NCI-H345 treated with DMSO at 0.1 percent for 48 hours (cell line): ENCODE results near the gene FRAS1.
"Not testable (repeated sequence)": the region's sequence is repeated elsewhere in the genome, so short reads cannot be mapped to it uniquely, and the experiment has no call there.

ENCODE experiments used
- DNase-seq: peaks from one replicate; lab custom pipeline; 2025; ENCODE audit not compliant: unreplicated experiment; lab: John Stamatoyannopoulos, UW

Gene FRAS1

DNA sequence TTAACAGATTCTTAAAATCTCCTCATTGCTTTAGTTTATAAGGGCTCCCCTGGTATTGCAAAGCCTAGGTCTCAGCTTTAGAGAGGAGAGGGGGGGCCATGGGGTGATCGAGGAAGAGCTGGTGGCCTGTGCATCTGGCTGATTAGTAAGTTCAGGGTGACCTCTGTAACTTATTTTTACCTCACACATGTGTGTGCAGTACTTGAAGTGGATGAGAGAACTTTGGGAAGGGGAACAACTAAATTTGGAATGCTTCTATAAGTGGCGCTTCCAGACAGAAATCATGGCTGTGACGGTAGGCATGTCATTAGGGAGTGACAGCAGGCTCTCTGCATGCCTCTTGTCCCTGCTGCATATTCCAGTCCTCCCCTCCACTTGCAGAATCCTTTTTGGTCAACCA is 41.9 kb downstream of the FRAS1 start:
- DNase-seq = no peak

DNA sequence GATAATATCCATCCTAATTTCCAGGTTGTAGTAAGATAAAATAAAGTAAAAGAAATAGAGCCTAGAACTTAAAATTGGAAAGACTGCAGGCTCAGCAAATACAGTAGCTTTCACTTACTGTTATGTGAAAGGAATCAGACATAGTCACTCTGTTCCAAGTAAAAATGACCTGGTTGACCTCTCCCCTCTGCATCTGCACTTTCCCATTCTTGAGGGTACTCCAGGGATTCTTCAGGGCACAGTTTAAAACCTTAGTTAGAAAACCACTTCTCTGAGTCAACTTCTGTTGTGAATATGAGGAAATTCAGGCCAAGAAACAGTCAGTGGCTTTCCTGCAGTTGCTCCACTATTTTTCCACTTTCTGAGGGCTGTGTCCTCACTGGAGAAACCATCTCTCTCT is 42.9 kb downstream of the FRAS1 start:
- DNase-seq = no peak

DNA sequence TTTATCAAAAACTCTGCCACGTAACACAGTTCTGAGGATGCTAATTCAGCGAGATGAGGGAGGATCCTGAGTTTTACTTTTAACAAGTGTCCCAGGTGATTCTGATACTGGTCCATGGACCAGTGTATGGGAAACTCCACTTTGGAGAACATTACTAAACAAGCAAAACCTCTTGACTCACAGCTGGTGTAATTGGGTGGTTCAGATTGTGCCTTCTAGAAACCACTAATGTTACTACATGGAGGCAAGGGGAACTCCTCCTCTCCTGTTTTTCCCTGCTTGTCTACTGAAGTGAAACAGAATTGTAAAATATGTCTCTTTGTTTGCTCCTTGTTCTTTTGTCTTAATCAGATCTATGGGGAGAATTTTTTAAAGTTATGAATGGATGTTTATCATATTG is 62.6 kb downstream of the FRAS1 start:
- no peak for DNase-seq

DNA sequence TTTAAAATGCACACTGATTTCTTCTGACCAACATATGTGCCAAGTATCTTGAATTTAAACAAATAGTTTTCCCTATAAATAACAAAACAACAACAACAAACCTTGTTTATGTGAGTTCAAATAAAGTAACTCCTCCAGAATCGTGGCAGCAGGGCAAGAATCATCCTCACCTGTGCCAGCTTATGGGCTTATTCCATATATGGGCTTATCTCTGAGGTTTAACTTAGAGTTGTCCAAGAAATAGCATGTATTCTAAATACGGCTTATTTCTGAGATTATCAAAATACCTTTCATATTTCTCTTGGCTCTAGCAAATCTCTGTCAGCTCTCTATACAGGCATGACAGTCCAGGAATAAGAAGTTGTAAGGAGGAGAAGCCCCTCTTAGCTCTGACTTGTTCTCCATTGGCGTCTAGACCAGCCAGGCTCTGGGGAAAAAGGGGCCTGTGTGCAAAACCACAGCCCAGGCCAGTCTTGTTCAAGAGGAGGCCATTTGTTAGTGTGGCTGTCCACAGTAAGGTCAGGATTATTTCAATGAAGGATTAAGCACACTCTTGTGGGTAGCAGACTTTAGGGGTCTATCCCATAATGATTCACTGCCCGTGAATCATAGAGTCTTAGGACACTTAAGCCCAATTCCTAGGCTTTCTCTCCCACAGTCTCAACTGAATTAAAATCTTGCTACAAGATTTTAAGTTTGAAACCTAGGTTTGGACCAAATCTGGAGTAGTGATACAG is 63.2 kb downstream of the FRAS1 start:
- no peak for DNase-seq

DNA sequence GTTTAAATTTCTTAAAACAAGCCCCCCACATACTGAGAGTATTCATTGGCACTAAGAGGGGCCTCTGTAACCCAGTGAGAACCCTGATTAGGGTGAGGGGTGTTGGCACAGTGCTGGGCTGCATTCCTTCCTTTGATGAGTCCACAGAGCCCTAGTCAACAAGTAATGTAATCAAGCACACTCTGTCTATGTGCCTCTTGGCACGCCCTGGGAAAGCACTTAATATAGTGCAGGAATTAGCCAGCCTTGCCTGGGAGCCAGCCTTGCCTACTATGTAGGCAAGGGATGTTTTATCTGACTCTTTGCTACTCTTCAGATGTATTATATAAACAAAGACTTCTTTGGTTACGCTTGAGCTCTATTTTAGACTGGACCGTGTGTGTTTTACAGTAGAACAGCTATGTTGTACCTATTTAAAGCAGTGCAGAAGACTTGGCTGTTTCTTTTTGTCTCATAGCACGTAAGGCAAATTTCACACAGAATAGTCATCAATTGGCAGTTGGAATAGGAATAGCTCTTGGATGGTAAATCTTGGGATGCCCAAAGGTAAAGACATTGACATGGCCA is 64.3 kb downstream of the FRAS1 start:
- no peak for DNase-seq

DNA sequence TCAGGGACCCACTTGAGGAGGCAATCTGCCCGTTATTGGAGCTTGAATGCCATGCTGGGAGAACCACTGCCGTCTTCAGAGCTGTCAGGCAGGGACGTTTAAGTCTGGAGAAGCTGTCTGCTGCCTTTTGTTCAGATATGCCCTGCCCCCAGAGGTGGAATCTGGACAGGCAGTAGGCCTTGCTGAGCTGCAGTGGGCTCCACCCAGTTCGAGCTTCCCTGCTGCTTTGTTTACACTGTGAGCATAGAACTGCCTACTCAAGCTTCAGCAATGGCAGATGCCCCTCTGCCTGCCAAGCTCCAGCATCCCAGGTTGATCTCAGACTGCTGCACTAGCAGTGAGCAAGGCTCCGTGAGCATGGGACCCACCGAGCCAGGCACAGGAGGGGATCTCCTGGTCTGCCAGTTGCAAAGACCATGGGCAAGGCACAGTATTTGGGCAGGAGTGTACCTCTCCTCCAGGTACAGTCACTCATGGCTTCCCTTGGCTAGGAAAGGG is 68.8 kb downstream of the FRAS1 start:
- not testable (repeated sequence) for DNase-seq

DNA sequence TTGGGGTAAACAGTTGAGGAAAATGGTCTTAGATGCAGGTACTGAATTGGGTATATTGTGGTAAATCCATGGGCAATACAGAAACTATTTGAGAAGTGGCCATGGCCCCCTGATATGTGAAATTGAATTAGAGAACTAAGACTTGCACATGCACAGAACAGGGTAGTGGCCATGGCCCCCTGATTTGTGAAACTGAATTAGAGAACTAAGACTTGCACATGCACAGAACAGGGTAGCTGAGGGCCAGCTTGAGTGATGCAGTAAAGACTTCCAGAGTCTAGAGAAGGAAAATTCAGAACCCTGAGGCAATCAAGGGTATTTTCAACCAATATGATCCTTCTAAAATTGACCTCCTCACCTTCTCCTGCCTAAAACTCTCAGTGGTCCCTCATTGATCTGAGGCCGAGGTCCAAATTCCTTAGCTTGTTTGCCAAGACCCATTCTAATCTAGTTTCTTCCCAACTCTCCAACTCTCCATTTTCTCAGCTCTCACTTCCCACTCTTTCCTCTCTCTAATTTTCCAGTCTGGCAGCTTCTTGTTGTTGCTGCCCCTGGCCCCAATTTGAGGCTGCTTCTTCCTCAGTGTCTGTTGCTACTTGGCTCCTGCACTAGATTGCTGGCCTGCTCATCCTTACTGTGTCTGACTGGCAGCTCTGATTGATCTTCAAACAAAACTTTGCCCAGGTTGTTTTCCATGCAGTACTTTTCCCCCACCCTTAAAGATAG is 72.4 kb downstream of the FRAS1 start:
- DNase-seq = no peak

DNA sequence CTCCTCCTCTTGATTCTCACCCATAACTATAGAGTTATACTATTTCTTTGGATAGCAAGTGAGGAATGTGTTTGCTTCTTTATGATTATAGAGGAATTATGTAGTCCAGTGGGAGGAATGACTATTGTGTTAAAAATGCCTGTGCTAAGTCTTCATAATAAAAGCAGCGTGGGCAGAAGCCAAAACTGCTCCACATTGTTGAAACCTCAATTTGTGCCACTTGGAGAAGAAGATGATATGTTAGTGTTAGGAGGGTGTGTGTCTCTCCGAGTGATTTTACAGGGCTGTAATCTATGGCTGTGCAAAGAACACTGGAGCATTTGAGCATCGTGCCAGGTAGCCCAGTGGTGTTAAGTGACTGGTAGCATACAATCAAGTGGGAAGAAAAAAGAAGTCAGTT is 74.3 kb downstream of the FRAS1 start:
- no peak for DNase-seq

DNA sequence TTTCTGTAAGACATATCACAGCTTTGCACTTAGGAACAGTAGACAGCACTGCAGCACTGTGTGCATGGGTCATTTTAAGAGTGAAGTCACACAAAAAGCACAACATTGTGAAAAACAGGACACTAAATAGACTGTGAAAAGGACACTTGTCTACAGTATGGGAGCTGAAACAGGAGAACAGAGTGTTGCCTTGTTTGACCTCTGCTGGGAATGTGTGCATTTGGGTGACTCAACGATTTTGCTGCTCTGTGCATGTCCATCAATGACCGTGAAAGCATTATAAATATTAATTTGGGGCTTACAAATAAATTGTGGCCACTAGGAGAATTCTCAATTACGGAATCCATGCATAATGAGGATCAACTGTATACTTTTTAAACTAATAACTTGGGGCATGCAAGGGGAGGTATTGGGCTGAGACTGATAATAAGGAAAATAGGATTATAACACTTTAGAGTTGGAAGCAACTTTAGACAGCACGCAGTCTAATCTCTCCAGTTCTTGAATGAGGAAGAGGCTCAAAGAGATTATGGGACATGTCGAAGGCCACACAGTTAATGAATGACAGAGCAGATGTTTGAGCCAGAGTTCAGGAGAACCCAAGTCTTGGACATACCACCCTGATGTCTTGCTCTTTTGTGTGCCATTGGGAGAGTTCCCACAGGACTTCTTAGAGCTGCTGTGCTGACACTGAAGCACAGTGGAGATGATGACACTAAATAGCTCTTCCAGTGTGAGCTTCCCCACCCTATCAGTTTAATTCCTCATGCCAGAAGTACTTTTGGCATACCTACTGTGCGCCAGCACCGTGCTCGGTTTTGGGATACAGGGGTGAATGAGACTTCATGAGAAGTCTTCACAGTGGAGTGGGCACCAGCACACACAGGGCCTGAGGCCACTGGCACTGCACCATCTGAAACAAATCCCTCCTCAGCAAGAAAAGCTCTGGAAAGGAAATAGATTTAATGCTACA is 79.3 kb downstream of the FRAS1 start:
- DNase-seq = no peak

DNA sequence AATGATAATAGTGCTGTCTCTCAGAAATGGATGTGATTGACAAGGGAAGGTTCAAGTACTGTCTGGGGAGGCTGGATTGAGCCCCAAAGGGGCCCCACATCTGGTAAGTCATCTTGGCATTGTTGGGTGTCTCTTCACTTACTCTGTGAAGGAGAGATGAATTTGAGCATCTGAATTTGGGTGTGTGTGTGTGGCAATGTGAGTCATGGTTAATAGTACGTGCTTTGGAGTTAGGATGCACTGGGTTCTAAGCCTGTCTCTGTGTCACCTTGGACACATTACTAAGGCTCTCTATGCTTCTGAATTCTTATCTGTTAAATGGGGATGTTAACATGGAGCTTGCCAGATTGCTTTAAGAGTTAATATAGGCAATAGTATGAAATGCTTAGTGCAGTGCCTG is 80.4 kb downstream of the FRAS1 start:
- DNase-seq = no peak

DNA sequence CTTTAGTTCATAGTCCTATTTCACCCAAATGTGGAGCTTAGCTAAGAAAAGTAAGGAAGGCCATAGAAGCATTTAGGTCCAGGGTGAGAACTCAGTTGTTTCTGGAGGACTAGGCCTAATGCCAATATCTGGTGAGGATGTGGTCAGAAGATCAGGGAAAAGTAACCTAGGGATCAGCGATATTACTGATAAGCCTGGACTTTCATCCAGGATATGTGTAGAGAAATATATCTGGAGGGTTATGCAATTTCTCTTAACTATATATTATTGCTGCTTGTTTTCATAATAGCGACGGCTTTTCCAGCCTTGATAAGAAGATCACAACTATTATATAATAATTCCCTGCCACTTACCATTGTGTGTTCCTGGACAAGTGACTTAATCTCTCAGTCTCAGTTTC is 81.1 kb downstream of the FRAS1 start:
- no peak for DNase-seq

DNA sequence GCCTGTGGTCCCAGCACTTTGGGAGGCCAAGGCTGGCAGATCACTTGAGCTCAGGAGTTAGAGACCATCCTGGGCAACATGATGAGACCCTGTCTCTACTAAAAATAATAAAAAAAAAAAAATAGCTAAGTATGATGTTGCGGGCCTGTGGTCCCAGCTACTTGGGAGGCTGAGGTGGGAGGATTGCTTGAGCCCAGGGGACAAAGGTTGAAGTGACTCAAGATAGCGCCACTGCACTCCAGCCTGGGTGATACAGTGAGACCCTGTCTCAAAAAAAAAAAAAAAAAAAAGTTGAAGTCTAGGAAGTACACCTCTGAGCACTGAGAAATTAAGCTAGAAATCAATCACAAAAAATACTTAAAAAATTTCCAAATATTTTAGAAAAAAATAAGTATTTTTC is 86.5 kb downstream of the FRAS1 start:
- DNase-seq = no peak

DNA sequence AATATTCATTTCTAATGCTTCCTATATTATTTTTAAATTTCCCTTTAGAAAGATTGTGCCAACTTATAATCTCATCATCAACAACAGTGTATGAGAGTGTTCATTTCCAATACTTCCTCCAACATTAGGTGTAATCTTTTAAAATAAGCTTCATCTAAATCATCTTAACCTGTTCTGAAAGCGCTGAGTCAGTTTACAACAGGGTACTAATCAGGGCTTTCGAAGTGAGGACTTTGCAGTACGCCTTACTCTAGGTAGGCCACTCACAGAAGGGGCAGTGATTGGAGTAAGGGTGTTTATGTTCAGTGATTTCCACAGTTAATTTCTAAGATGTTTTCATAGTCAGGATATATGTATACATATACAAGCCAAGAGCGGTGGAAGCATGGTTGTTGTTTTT is 87.9 kb downstream of the FRAS1 start:
- no peak for DNase-seq

DNA sequence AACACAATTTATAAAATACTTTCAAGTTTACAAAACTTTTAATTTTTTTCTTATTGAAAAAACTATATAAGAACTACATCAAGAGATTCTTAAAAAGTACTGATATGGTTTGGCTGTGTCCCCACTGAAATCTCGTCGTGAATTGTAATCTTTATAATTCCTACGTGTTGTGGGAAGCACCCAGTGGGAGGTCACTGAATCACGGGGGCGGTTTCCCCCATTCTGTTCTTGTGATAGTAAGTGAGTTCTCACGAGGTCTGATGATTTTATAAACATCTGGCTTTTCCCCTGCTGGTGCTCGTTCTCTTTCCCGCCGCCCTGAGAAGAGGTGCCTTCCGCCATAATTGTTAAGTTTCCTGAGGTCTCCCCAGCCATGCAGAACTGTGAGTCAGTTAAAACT is 88.5 kb downstream of the FRAS1 start:
- no peak for DNase-seq

DNA sequence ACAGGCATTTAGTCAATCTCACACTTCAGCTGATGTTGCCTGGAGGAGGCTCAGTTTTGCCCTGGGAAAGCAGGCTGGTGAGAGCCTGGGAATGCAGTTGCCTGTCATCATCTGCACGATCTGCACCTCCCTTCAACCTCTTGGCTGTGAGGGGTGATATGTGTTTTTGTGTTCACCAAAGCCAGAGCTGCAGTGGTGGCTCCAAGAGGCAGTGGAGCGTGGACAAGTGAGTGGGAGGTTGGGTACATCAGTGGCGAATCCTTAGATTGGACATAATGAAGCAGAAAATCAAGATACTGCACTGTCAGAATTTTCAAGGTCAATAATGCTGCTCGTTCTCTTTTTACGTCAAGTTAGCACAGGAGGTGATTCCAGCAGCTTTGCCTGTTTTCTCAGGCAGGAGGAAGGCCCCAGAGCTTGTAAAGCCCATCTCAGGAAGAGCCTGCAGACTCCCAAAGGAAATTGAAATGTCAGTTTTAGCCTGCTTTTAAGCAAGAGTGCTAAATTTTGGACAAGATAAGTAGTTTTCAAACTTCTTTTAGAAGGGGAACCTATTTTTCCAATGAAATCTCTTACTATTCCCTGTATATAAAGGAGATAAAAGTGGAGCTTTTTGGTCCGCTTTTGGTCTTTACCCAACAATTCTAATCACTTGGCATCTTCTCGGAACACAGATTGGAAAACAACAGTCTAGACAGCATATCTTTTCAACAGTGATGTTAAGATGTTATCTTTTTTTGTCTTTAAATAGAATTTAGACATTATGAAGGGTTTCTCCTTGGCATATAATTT is 92.8 kb downstream of the FRAS1 start:
- no peak for DNase-seq

DNA sequence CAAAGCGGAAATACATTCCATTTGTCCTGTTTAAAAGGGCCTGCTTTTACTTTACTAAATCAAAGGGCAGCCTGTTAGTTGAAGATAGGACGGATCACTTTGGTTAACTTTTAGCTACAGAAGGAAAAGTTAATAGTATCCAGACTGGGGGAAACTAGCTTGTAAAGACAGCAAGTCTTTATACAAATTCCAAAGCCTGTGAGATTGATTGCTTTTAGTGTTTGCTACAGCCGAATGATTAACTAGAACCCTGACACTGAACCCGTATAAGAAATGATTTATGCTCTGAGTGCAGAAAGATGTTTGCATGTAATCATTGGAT is 93.4 kb downstream of the FRAS1 start:
- DNase-seq = no peak

DNA sequence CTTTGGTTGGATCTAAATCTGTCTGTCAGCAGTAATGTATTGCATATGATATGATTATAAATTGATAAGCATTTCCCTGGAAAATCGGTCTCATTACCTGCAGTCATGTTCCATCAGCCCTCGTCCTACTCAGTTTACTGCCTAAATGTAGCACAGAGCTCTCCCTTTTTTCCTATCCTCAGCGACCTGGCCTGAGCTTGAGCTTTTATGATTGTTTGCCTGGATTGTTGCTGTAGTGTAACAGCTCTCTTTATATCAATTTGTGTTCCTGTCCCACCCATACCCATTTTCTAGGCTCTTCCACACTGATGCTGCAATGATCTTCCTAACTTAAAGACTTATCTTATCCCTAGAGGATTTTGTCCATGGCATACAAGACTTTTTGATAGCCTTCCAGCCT is 95.7 kb downstream of the FRAS1 start:
- DNase-seq = no peak

DNA sequence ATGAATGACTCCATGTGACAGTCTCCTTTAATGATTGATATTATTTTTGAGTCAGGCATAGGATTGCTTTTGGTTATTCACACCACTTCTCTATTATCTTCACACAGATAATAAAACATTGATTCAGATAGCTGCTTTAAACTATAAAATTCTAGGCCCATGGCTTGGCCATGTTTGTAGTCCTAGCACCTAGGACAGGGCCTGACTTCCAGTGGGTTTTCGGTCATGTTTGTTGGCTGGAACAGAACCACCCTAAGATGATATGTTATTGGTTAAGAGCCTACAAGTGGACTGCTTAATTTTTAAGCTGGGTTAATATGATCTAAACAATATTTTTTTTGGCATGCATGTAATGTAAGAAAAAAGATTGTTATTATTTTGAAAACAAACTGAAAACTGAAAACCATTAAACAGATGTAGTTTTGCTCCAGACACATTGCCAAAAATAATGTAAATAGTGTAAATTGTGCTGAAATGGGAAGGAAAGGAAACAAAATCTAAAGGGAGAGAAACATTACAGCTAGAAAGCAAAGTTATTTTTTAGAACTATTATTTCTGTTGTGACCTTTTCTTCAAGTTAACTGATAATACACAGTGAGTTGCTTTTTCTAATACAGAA is 98.0 kb downstream of the FRAS1 start:
- DNase-seq = no peak

DNA sequence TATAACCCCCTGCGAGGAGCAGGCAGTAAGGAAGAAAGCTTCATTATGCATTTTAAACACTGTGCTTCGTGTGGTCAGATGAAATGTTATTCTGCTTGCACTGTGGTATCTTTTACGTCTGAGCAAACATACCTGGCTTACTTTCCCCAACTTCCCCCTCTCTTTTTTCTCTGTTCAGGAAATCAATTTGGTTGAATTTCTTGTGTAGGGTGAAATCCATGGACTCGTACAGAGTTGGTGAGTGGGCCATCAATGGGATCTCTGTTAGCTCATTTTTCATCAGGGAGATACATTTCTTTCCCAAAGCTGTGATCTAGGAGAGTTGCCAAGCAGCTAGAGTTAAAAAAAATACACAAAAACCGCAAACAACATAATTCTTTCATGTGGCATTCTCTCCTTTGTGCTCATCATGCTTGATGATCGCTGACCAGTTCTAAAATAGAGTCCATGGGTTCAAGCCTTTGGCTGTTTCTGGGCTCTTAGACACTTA is 98.5 kb downstream of the FRAS1 start:
- DNase-seq = no peak

DNA sequence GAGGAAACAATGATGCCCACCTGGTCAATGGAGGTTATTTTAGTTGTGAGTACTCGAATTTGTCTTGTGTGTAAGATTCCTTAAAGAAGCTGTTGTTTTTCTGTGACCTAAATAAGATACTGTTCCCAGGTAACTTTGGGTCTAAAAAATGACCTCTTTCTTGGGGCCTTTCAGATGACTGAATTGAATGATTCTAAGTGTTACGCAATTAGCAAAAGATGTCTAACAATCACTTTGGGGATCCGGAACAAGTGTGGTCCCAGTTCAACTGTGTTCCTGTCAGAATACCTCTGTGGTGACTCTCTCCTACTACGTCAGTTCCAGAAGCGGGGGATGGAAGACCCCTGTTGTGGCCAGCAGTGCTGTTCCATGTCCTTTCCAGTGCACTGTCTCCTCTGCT is 99.4 kb downstream of the FRAS1 start:
- DNase-seq = no peak
